HG03469 (cell line): ENCODE data around the gene RTRAF.

Experiments used
- ATAC-seq: cut with Tn5 transposase; IDR thresholded peaks from one replicate; pipeline ENCODE4 v1.9.1; 2021; ENCODE audit warnings: mild to moderate bottlenecking, moderate library complexity, moderate number of reproducible peaks; ENCODE audit not compliant: unreplicated experiment

RTRAF gene

DNA sequence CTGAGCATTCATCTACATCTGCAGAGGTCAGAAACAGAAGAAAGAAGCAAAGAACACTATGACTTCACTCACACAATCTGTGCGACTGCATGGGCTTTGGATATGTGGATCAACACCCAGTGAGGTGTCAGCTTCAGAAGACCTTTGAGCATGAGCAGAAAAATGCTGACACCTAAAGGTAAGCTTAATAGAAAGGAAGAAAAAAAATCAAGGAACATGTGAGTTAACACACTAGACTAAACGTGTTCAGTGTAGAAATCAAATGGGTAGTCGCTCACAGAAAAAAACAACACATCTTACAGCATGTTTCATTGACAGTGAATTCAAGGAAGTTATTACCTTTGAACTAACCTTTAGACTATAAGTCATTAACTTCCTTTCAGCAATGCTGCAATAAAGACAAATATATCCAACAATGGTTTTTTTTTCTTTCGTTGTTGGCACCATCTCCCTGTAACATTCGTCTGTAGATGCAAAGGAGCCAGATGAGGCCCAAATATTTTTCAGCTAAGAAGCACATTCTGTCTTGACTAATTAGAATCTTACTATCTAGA is 30.9 kb downstream of the RTRAF start:
- ATAC-seq = no peak

GRCh38 chr14:52020866-52021717 is 31.7 kb downstream of the RTRAF start:
- no peak for ATAC-seq

GRCh38 chr14:52021957-52022600 is 32.7 kb downstream of the RTRAF start:
- peak; percentile 73 for ATAC-seq

GRCh38 chr14:52023518-52023917 is 34.2 kb downstream of the RTRAF start:
- no peak for ATAC-seq

- no peak for ATAC-seq
Observed at GRCh38 chr14:52025310-52025709, 36.0 kb downstream of the RTRAF start.

- ATAC-seq = no peak
Observed at GRCh38 chr14:52026017-52026660, 36.8 kb downstream of the RTRAF start.

- no peak for ATAC-seq
Observed at GRCh38 chr14:52026901-52027300, 37.6 kb downstream of the RTRAF start.

DNA sequence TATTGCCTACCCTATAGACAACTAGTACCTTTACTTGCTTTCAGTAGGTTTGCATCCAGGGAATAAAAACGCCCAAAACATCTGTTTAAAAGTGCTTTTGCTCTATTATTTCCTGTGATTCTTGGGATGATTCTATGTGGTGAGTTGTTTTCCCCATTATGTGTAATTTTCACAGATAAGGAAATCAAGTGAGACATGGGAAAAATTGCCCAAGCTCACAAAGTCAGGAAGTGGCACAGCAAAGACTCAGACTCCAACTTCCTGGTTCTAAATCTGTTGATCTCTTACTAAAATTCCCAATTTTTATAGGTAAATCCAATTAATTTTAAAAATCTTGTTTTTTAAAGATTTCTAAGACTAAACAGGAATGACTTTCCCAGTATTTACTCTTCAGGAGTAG is 40.5 kb downstream of the RTRAF start:
- no peak for ATAC-seq

GRCh38 chr14:52031781-52032180 is 42.4 kb downstream of the RTRAF start:
- no peak for ATAC-seq

- ATAC-seq = no peak
Observed at GRCh38 chr14:52032204-52032801, 43.0 kb downstream of the RTRAF start.

DNA sequence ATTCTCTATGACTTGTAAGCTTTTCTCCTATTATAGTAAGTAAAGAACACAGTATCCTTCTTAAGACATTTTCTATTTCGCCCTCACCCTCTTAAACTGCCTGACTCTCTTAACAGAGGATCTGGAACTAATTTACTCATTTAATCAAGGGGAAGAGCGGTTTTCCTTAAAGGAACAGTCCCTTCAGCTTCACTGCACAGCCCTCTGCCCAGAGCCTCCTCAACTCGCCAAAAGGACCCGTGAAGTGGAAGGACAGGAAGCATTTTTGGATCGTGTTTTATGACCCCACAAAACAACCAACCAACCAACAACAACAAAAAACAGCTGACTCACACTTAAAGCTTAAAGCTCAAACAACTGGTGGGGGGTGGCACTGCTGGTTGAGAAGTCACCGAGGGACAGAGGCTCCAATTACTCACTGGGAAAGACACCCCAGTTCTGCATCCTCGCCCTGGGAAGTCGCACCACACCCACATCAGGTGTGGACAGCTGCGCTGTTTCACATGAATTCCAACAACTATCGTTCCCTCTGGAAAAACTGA is 43.8 kb downstream of the RTRAF start:
- ATAC-seq = no peak

DNA sequence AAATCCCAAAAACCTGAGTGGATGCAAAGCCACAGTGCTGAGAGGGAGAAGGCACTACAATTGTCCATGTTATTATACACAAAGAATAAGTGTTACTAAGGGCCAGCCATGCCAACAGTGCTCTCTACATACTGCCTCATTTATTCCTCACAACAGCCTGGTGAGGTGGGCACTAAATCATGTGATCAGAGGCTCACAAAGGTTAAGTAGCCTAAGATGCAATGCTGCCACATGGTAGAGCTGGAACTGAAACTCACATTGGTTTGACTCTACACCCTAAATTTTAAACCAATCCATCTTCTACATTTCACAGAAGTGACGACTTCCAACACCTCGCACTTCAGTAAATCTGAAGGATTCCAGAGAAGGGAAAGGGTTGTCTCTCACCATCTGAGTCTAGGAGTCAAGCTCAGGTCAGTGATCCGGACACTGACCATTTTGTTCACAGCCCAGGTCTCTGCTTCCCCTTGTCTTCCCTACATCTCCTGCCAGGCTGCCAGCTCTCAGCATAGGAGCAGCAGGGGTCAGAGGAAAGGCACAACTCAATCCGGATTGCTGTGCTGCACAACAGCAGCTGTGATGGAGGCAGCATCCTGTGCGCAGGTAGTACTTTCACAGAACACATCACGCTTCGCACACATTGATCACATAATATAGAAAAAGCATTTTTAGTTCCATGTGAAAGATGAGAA is 49.9 kb downstream of the RTRAF start:
- ATAC-seq = no peak

DNA sequence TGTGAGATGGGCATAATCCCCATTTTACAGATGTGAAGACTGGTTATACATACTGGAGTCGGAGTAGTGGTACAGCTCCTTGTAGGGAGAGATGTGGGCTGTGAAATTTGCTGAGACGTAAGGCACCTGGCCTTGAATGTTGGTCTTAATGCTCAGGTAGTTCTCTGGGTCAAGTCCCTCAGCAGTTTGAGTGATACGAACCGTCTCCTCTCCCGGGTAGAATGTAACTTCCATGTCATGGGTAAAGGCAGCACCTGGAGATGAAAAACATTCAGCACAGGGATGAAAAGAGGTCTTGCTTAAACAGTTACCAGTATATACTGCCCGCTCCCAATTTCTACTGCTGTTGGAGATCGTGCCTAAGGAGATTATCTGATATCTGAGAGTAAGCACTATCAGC is 51.3 kb downstream of the RTRAF start:
- ATAC-seq = no peak

GRCh38 chr14:52042371-52043289 is 53.3 kb downstream of the RTRAF start:
- no peak for ATAC-seq

- no peak for ATAC-seq
Observed at GRCh38 chr14:52043690-52044089, 54.3 kb downstream of the RTRAF start.

DNA sequence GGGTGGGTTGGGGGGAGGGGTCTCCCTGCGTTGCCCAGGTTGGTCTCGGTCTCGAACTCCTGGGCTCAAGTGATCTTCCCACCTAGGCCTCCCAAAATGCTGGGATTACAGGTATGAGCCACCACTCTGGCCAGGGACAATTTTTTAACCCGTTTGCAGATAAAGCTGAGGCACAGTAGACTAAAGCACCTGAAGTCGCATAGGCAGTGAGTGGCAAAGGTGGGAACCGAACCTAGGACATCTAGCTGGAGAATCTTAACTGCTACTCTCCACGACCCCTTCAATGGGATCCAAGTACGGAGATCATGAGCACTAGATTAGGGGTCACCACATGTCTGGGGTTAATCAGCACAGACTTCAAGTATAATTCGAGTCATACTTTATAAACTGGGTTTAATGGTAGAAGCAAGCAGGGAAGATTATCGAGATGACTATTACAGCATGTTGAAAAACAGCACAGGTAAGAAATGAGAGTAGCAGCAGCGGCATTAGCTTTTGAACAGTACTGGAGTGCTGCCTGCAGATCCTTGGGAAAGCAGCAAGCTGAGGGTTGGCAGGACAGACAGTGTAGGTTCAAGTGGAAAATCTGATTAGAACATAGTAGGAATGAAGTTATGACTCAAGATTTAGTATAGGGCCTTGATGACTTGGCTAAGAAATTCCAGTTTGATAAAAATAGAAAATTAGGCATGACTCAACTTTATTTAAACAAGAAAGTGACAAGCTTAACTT is 55.6 kb downstream of the RTRAF start:
- ATAC-seq = no peak

GRCh38 chr14:52046376-52046917 is 57.1 kb downstream of the RTRAF start:
- no peak for ATAC-seq

- no peak for ATAC-seq
Observed at GRCh38 chr14:52048116-52048515, 58.8 kb downstream of the RTRAF start.
